K562 (cell line): Measurements from ENCODE around the gene TMEM200B. TPM values are rescaled to one million over a fixed set of nuclear protein-coding genes. Genes with fewer than 3 reads are reported as not detected.

Experiments
- ATAC-seq: fragments of 200-7000 bp; cut with Tn5 transposase; 3 replicates; pipeline ENCODE4 v1.9.1; 2020; ENCODE audit warnings: moderate library complexity
- BruUV-seq: library from RNA; stranded (reverse); fragments of 400-500 nt; replicated peaks from 2 replicates; lab custom pipeline; 2021; lab: Mats Ljungman, UMichigan
- CTCF ChIA-PET: fragments of 300-600 bp; formaldehyde crosslinking; extraction: SDS; loops from one replicate; lab custom pipeline; 2021; ENCODE audit warnings: low intra/inter-chr PET ratio; lab: Yijun Ruan, JAX
- POLR2A ChIA-PET: fragments of 300-600, 350-650 bp; sonication (Branson Sonifier 250); formaldehyde crosslinking; extraction: SDS; loops from one replicate; lab custom pipeline; 2021; ENCODE audit warnings: antibody characterized with exemption, inconsistent platforms; lab: Yijun Ruan, JAX
- DNase-seq, 4 experiments: peaks; one replicate each; pipeline versions ENCODE4 v3.0.0 to v3.0.0-alpha.2; 2011 to 2018; ENCODE audit warnings: low spot score in 3 of 4, mixed read lengths in 3 of 4; ENCODE audit errors: extremely low read depth in 1 of 4
- FAIRE-seq: peaks from 2 replicates; lab custom pipeline; 2011; peaks lifted over from hg19 to GRCh38; lab: Jason Lieb, UNC
- H2AFZ ChIP-seq: 2 replicates; pipeline ENCODE4 v1.6.0; 2011; ENCODE audit warnings: low read depth, low read length, control low read depth, inconsistent platforms
- H3K27ac ChIP-seq: fragments of 200-600 bp; 3 replicates; pipeline ENCODE4 v1.8.0; 2011; ENCODE audit warnings: low read depth, mild to moderate bottlenecking, control low read depth, inconsistent platforms, low read length, moderate library complexity, mixed read lengths; ENCODE audit errors: extremely low read depth
- H3K27me3 ChIP-seq, 2 experiments: fragments of 300-600 bp in 1 of 2; 2 replicates in 1 of 2; 3 replicates in 1 of 2; pipeline versions ENCODE4 v1.6.0 to v1.8.0; 2011; ENCODE audit warnings: inconsistent platforms in 2 of 2, low read length in 2 of 2, mild to moderate bottlenecking in 1 of 2, mixed read lengths in 1 of 2, moderate library complexity in 1 of 2; ENCODE audit not compliant: control insufficient read depth in 2 of 2, insufficient read depth in 2 of 2
- H3K36me3 ChIP-seq: fragments of 300-600 bp; 3 replicates; pipeline ENCODE4 v1.8.0; 2011; ENCODE audit warnings: mild to moderate bottlenecking, low read length, inconsistent platforms; ENCODE audit not compliant: control insufficient read depth, insufficient read depth
- H3K4me1 ChIP-seq, 2 experiments: fragments of 200-600 bp in 1 of 2; replicated peaks in 1 of 2; 2 replicates in 1 of 2; 3 replicates in 1 of 2; pipeline versions ENCODE4 v1.5.1 to v1.8.0; 2011; ENCODE audit warnings: inconsistent platforms in 2 of 2, low read length in 2 of 2, mild to moderate bottlenecking in 1 of 2, mixed read lengths in 1 of 2, moderate library complexity in 1 of 2; ENCODE audit not compliant: control insufficient read depth in 2 of 2, insufficient read depth in 2 of 2
- H3K4me2 ChIP-seq: 2 replicates; pipeline ENCODE4 v1.6.1; 2011; ENCODE audit warnings: low read length, control low read depth, inconsistent platforms, mixed read lengths; ENCODE audit not compliant: insufficient read depth
- H3K4me3 ChIP-seq: fragments of 200-600 bp; sonication (generic), shearing (Covaris generic); 2 replicates; pipeline ENCODE4 v1.5.1; 2016; ENCODE audit warnings: control low read depth, inconsistent platforms
- H3K79me2 ChIP-seq: fragments of 200-600 bp; 3 replicates; pipeline ENCODE4 v1.8.0; 2011; ENCODE audit warnings: low read length, inconsistent platforms; ENCODE audit not compliant: control insufficient read depth, insufficient read depth
- H3K9ac ChIP-seq, 2 experiments: 2 replicates each; pipeline versions ENCODE4 v1.6.0 to v1.6.1; 2011; ENCODE audit warnings: low read depth in 2 of 2, low read length in 2 of 2, control low read depth in 1 of 2, inconsistent platforms in 1 of 2, mild to moderate bottlenecking in 1 of 2, mixed read lengths in 1 of 2; ENCODE audit not compliant: insufficient read depth in 1 of 2
- H3K9me1 ChIP-seq: one replicate; pipeline ENCODE4 v1.6.0; 2011; ENCODE audit warnings: inconsistent platforms, mild to moderate bottlenecking, low read length, moderate library complexity; ENCODE audit not compliant: control insufficient read depth, insufficient read depth
- H3K9me3 ChIP-seq: replicated peaks from 2 replicates; pipeline ENCODE4 v1.5.1; 2011; ENCODE audit warnings: low read depth, low read length, inconsistent platforms; ENCODE audit not compliant: control insufficient read depth, insufficient read depth
- H4K20me1 ChIP-seq: replicated peaks from 2 replicates; pipeline ENCODE4 v1.6.1; 2011; ENCODE audit warnings: low read length, inconsistent platforms, mixed read lengths; ENCODE audit not compliant: control insufficient read depth, insufficient read depth
- CEBPG ChIP-seq, 3 experiments: fragments of 200-800 bp in 1 of 3; sonication (Bioruptor generic) in 1 of 3; sonication (generic) in 1 of 3; formaldehyde crosslinking in 1 of 3; IDR thresholded peaks in 2 of 3; conservative IDR thresholded peaks in 1 of 3; 2 replicates each; pipeline versions ENCODE4 v1.6.1 to v1.8.0; 2016 to 2022; ENCODE audit warnings: missing compliant biosample characterization in 2 of 3, missing genetic modification characterization in 2 of 3, mild to moderate bottlenecking in 1 of 3, missing genetic modification reagents in 1 of 3
- FOXM1 ChIP-seq, 2 experiments: fragments of 450-650 bp in 1 of 2; sonication (generic) in 1 of 2; formaldehyde crosslinking in 1 of 2; IDR thresholded peaks; 2 replicates each; pipeline versions ENCODE4 v1.6.1 to v1.9.0; 2017 to 2022; ENCODE audit warnings: low read depth in 2 of 2, mild to moderate bottlenecking in 2 of 2, missing genetic modification reagents in 1 of 2, moderate library complexity in 1 of 2
- TSHZ1 ChIP-seq: fragments of 250-450 bp; sonication (Bioruptor Pico); IDR thresholded peaks from 2 replicates; pipeline ENCODE4 v1.4.0; 2020; ENCODE audit warnings: mild to moderate bottlenecking, moderate library complexity
- ZBTB40 ChIP-seq, 2 experiments: fragments of 450-650 bp in 1 of 2; sonication (generic) in 1 of 2; formaldehyde crosslinking in 1 of 2; IDR thresholded peaks; 2 replicates each; pipeline versions ENCODE4 v1.7.1 to v1.9.0; 2016 to 2022; ENCODE audit warnings: inconsistent platforms in 1 of 2, mild to moderate bottlenecking in 1 of 2, missing genetic modification reagents in 1 of 2
- ZNF316 ChIP-seq: fragments of 450-650 bp; IDR thresholded peaks from 2 replicates; pipeline ENCODE4 v1.6.1; 2016
- WGBS: fragments of 100-300 bp; shearing (Covaris generic); methylation state at CpG from one replicate; pipeline ENCODE4 v1.1.6; 2016; ENCODE audit warnings: low coverage, mixed read lengths; ENCODE audit not compliant: insufficient coverage; ENCODE audit errors: missing lambda C conversion rate; 5-methylcytosine and 5-hydroxymethylcytosine counted together
- in situ Hi-C: fragments of 300-500 bp; cut with MboI; formaldehyde crosslinking; loops from 4 replicates; pipeline ENCODE4 v1.15.0; 2018; ENCODE audit warnings: inconsistent platforms, mixed read lengths
- intact Hi-C: fragments of 100-400 bp; cut with micrococcal nuclease; formaldehyde crosslinking; loops from 2 replicates; pipeline ENCODE4 v1.14.2; 2022
- polyA plus RNA-seq, 8 experiments: library from polyadenylated mRNA; depleted of rRNA in 4 of 8; stranded (reverse) in 5 of 8; unstranded in 3 of 8; fragments of >200 nt; fragmentation: Nextera tagmentation in 2 of 8; fragmentation: Illumina TruSeq in 1 of 8; extraction: Ambion mirVana in 2 of 8; extraction: Trizol in 1 of 8; gene quantifications; 2 replicates each; pipeline versions ENCODE4 v1.2.1 to v1.2.3, GENCODE V29; 2011 to 2014; ENCODE audit warnings: inconsistent platforms in 1 of 8, missing spikeins in 1 of 8
- total RNA-seq, 7 experiments: library from RNA; depleted of rRNA in 6 of 7; stranded (reverse); fragments of >200 nt in 6 of 7; fragmentation: Illumina TruSeq in 2 of 7; extraction: Trizol in 2 of 7; gene quantifications; 2 replicates each; pipeline versions ENCODE4 v1.2.1 to v1.2.3, GENCODE V29; 2011 to 2021; ENCODE audit warnings: low replicate concordance in 1 of 7

TMEM200B gene
- total and polyA plus RNA-seq, 9 of the 15 experiments (the other 6 are each of a cell fraction or from before 2014, with no cell fraction given), result 0.04 to 0.35 (median 0.10) TPM; not detected in 1

GRCh38 chr1:29144178-29144577 lies 20.5 kb upstream of the TMEM200B start (continued):
- TF ChIP-seq TSHZ1 (CRISPR knock-in tag), result no peak
- TF ChIP-seq ZNF316, result no peak

- H3K27me3 ChIP-seq, result no peaks in the 10 kb centered on the region
- ChIA-PET POLR2A (interaction anchor here (0.7 to 2.2 kb wide), 7 partner anchors 8 to 60 kb away, joined by 3 to 6 read pairs (median 4); partner anchors contain the start of gene SRSF4), CTCF (interaction anchor here (0.6 kb wide), 1 partner anchor 75 kb away, joined by 3 read pairs; no protein-coding TSS in a partner anchor)
- H3K4me1 ChIP-seq, result peaks cover 2 to 4% of the 10 kb centered on the region in 2 experiments; a peak in 3 of 5 replicates
- no peaks in the 10 kb centered on the region for H3K9me3 ChIP-seq
- H3K9me1 ChIP-seq, result no peaks in the 10 kb centered on the region
- no peak overlapping the region for H3K9ac ChIP-seq
- intact Hi-C loops, result no loop called here
- no peaks in the 10 kb centered on the region for H4K20me1 ChIP-seq
- no peak overlapping the region for H3K4me2 ChIP-seq
- no peak overlapping the region for H2AFZ ChIP-seq
- H3K79me2 ChIP-seq, result no peaks in the 10 kb centered on the region
- peak overlapping the region; percentile 20; the same call in 1 of the 3 replicates for H3K27ac ChIP-seq
- no peak for DNase-seq
- H3K4me3 ChIP-seq, result no peak overlapping the region
- no peak for ATAC-seq
- BruUV-seq, result no TSS peak
- peaks cover 24% of the 10 kb centered on the region for H3K36me3 ChIP-seq
- 78% methylated on average over 2 of the region's 2 CpGs for WGBS
- no peak for FAIRE-seq
- in situ Hi-C loops, result no loop called here
- TF ChIP-seq FOXM1 (IDR thresholded peaks at IDR 0.05; ENCODE audit: low read depth) (no peak), FOXM1 (CRISPR knock-in tag; IDR thresholded peaks at IDR 0.05; ENCODE audit: low read depth) (no peak), ZBTB40 (IDR thresholded peaks at IDR 0.05) (no peak), ZBTB40 (CRISPR knock-in tag; IDR thresholded peaks at IDR 0.05) (no peak), CEBPG (CRISPR knock-in tag; IDR thresholded peaks at IDR 0.05) (no peak), CEBPG (tag; conservative IDR thresholded peaks at IDR 0.05 in 1 of 2, IDR thresholded peaks at IDR 0.05 in 1 of 2) (peak; percentile 36 to 57; a peak in 1 of 4 replicates)
These were observed 19.0 kb upstream of the TMEM200B start for GRCh38 chr1:29142714-29143113.
